ENCODE results near the gene NPC2. TPM values are rescaled to one million over a fixed set of nuclear protein-coding genes. Genes with fewer than 3 reads are reported as not detected.

The NPC2 gene
- total and polyA plus RNA-seq, 9 of the 15 experiments (the other 6 are each of a cell fraction or from before 2014, with no cell fraction given): 16.6 to 74.1 (median 32.6) TPM

DNA sequence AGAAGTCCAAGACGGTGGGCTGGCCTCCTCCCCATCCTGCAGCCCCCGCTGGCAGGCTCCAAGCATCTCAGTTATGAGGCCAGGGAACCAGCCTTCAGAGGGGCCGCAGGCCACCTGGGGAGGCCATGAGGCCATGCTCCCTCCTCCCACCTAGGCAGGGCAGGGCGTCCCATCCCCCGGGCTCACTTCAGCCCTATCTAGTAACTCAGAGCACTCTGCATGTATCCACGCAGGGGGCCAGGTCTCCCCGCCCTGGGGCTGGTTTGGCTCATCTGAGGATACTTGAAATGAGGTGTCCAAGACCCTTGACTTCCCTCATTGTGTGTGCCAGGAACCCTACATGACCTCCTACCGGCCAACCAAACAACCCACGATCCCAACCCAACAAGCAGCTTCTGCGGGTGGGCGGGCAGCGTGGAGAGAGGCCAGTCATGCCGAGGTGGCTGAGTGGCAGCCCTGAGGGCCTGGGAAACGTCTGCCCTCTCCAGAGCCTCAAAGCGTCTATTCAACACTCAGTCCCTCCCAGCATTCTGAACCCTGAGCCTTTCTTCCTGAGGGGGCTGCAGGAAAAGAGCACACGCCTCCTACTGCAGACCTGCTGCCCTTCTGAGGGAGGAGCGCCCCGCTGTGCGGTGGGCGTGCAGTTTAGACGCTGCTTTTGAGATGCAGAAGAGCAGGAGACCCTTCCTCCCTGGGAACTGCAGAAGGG, 17.3 kb upstream of the NPC2 start (continued):
- TF ChIP-seq, protein P1, sequence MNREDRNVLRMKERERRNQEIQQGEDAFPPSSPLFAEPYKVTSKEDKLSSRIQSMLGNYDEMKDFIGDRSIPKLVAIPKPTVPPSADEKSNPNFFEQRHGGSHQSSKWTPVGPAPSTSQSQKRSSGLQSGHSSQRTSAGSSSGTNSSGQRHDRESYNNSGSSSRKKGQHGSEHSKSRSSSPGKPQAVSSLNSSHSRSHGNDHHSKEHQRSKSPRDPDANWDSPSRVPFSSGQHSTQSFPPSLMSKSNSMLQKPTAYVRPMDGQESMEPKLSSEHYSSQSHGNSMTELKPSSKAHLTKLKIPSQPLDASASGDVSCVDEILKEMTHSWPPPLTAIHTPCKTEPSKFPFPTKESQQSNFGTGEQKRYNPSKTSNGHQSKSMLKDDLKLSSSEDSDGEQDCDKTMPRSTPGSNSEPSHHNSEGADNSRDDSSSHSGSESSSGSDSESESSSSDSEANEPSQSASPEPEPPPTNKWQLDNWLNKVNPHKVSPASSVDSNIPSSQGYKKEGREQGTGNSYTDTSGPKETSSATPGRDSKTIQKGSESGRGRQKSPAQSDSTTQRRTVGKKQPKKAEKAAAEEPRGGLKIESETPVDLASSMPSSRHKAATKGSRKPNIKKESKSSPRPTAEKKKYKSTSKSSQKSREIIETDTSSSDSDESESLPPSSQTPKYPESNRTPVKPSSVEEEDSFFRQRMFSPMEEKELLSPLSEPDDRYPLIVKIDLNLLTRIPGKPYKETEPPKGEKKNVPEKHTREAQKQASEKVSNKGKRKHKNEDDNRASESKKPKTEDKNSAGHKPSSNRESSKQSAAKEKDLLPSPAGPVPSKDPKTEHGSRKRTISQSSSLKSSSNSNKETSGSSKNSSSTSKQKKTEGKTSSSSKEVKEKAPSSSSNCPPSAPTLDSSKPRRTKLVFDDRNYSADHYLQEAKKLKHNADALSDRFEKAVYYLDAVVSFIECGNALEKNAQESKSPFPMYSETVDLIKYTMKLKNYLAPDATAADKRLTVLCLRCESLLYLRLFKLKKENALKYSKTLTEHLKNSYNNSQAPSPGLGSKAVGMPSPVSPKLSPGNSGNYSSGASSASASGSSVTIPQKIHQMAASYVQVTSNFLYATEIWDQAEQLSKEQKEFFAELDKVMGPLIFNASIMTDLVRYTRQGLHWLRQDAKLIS (CRISPR knock-in tag; IDR thresholded peaks at IDR 0.05): no peak
- no peak for TF ChIP-seq ZNF143 (CRISPR knock-in tag; IDR thresholded peaks at IDR 0.05)
- TF ChIP-seq MYNN (IDR thresholded peaks at IDR 0.05): no peak
- no peak for TF ChIP-seq MYNN (CRISPR knock-in tag; IDR thresholded peaks at IDR 0.05)
- TF ChIP-seq PHB2 (IDR thresholded peaks at IDR 0.05; ENCODE audit: low read depth): no peak
- TF ChIP-seq CHCHD3 (CRISPR knock-in tag; IDR thresholded peaks at IDR 0.05): no peak
- TF ChIP-seq ATF7 (IDR thresholded peaks at IDR 0.05): no peak
- TF ChIP-seq IFI16 (CRISPR knock-in tag; IDR thresholded peaks at IDR 0.05): no peak
- TF ChIP-seq BRF1 (IDR thresholded peaks at IDR 0.05; ENCODE audit: borderline replicate concordance, extremely low read depth, insufficient read length): no peak

Data from K562 (cell line).